ENCODE measurements around the gene YES1.

Gene YES1

DNA sequence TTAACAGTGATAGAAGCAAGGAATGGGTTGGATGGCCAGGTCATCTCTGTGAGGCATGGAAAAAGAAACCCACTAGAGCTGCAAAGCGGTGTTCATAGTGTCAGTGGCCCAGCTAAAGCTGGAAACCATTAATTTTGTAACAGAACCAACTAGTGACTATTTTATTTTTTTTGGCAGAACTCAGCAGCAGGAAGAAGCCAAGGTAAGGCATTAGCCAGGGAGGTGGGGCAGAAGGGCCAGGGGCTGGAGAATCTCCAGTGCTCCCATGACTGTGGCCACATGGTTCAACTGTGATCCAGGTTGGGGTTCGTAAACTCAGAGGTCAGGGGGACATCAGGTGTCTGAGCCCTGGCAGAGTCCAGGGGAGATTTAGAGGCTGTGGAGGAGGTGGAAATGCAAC, 25.9 kb upstream of the YES1 start:
- no peak overlapping the region for H3K4me3 ChIP-seq (ENCODE audit: low read depth, low read length)
- no peaks in the 10 kb centered on the region for H3K9me3 ChIP-seq (ENCODE audit: control insufficient read depth, insufficient read depth, low read length)
- H3K4me1 ChIP-seq (ENCODE audit: control insufficient read depth, insufficient read depth, low read length), result no peaks in the 10 kb centered on the region
- H3K36me3 ChIP-seq (ENCODE audit: control insufficient read depth, insufficient read depth, low read length), result no peaks in the 10 kb centered on the region
- no peak overlapping the region for H3K9ac ChIP-seq (ENCODE audit: low read depth, low read length)
- H3K27me3 ChIP-seq (ENCODE audit: control insufficient read depth, insufficient read depth, low read length), result peaks cover 71% of the 10 kb centered on the region

GRCh38 chr18:834082-834720, 22.2 kb upstream of the YES1 start:
- Histone ChIP-seq H3K9ac (ENCODE audit: low read depth, low read length) (no peak overlapping the region), H3K27me3 (ENCODE audit: control insufficient read depth, insufficient read depth, low read length) (peaks cover 36% of the 10 kb centered on the region), H3K36me3 (ENCODE audit: control insufficient read depth, insufficient read depth, low read length) (no peaks in the 10 kb centered on the region), H3K4me3 (ENCODE audit: low read depth, low read length) (no peak overlapping the region), H3K9me3 (ENCODE audit: control insufficient read depth, insufficient read depth, low read length) (no peaks in the 10 kb centered on the region), H3K4me1 (ENCODE audit: control insufficient read depth, insufficient read depth, low read length) (peaks cover 11% of the 10 kb centered on the region)

GRCh38 chr18:833197-833596, 21.2 kb upstream of the YES1 start:
- no peaks in the 10 kb centered on the region for H3K36me3 ChIP-seq (ENCODE audit: control insufficient read depth, insufficient read depth, low read length)
- H3K9me3 ChIP-seq (ENCODE audit: control insufficient read depth, insufficient read depth, low read length), result no peaks in the 10 kb centered on the region
- no peak overlapping the region for H3K4me3 ChIP-seq (ENCODE audit: low read depth, low read length)
- H3K4me1 ChIP-seq (ENCODE audit: control insufficient read depth, insufficient read depth, low read length), result peaks cover 11% of the 10 kb centered on the region
- H3K9ac ChIP-seq (ENCODE audit: low read depth, low read length), result no peak overlapping the region
- H3K27me3 ChIP-seq (ENCODE audit: control insufficient read depth, insufficient read depth, low read length), result peaks cover 26% of the 10 kb centered on the region

DNA sequence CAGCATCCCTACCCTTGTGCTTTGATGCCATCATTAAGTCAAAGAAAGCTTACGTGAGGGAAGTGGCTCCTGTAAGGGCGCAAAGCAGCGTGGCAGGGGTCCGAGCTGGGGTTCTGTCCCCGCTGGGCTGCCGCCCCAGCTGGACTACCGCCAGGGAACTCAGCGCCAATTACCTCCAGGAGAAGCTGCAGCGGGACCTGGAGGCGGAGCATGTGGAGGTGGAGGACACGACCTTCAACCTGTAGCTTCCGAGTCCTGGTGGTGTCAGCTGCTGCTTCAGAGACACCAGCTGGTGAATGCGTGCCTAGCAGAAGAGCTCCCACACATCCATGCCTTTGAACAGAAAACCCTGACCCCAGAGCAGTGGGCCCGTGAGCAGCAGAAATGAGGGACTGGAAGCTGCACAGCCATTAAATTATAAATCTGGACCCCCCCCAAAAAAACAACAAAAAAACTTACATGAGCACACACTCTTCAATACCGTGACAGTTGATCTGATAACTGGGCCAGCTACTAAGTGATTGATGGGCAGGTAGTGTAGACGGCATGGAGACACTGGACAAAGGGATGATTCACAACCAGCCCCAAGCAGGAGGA, 20.1 kb upstream of the YES1 start:
- peak overlapping the region; percentile 1 for H3K4me3 ChIP-seq (ENCODE audit: low read depth, low read length)

GRCh38 chr18:830315-830901, 18.4 kb upstream of the YES1 start:
- Histone ChIP-seq H3K9ac (ENCODE audit: low read depth, low read length) (no peak overlapping the region), H3K36me3 (ENCODE audit: control insufficient read depth, insufficient read depth, low read length) (no peaks in the 10 kb centered on the region), H3K9me3 (ENCODE audit: control insufficient read depth, insufficient read depth, low read length) (no peaks in the 10 kb centered on the region), H3K4me3 (ENCODE audit: low read depth, low read length) (no peak overlapping the region), H3K4me1 (ENCODE audit: control insufficient read depth, insufficient read depth, low read length) (peaks cover 11% of the 10 kb centered on the region), H3K27me3 (ENCODE audit: control insufficient read depth, insufficient read depth, low read length) (peaks cover 11% of the 10 kb centered on the region)

More for the DNA sequence above, 20.1 kb upstream of the YES1 start:
- peaks cover 11% of the 10 kb centered on the region for H3K4me1 ChIP-seq (ENCODE audit: control insufficient read depth, insufficient read depth, low read length)
- H3K9me3 ChIP-seq (ENCODE audit: control insufficient read depth, insufficient read depth, low read length), result no peaks in the 10 kb centered on the region
- no peaks in the 10 kb centered on the region for H3K36me3 ChIP-seq (ENCODE audit: control insufficient read depth, insufficient read depth, low read length)
- peaks cover 18% of the 10 kb centered on the region for H3K27me3 ChIP-seq (ENCODE audit: control insufficient read depth, insufficient read depth, low read length)
- H3K9ac ChIP-seq (ENCODE audit: low read depth, low read length), result no peak overlapping the region

DNA sequence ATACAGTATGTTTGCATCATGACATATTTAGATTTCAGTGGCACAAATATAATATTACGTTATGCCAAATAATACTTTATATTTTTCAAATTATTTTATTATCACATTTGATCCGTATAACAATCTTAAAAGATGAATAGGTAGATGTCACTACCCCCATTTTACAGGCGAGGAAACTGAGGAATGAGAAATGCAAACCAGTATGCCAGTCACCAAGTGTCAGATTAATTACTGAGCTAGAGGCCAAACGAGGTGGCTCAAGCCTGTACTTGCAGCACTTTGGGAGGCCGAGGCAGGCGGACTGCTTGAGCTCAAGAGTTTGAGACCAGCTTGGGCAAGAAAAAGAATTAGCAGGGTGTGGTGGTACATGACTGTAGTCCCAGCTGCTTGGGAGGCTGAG, 17.4 kb upstream of the YES1 start:
- Histone ChIP-seq H3K27me3 (ENCODE audit: control insufficient read depth, insufficient read depth, low read length) (peaks cover 7% of the 10 kb centered on the region), H3K36me3 (ENCODE audit: control insufficient read depth, insufficient read depth, low read length) (no peaks in the 10 kb centered on the region), H3K9ac (ENCODE audit: low read depth, low read length) (no peak overlapping the region), H3K9me3 (ENCODE audit: control insufficient read depth, insufficient read depth, low read length) (no peaks in the 10 kb centered on the region), H3K4me1 (ENCODE audit: control insufficient read depth, insufficient read depth, low read length) (peaks cover 11% of the 10 kb centered on the region), H3K4me3 (ENCODE audit: low read depth, low read length) (no peak overlapping the region)

DNA sequence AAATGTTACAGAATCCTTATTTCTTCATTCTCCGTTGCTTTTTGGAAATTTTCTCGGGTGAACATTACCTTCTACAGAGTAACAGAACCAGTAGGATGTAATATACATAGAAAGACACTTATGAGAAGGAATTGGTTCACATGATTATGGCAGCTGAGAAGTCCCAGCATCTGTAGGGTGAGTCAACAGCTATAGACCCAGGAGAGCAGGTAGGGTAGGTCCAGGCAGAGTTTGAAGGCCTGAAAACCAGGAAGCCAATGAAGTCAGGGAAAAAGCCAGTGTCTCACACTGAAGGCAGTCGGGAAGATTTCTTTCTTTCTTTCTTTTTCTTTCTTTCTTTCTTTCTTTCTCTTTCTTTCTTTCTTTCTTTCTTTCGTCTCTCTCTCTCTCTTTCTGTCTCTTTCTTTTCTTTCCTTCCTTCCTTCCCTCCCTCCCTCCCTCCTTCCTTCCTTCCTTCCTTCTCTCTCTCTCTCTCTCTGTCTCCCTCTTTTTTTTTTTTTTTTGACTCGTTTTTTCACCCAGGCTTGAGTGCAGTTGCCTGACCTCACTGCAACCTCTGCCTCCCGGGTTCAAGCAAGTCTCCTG, 15.1 kb upstream of the YES1 start:
- no peaks in the 10 kb centered on the region for H3K27me3 ChIP-seq (ENCODE audit: control insufficient read depth, insufficient read depth, low read length)
- H3K9ac ChIP-seq (ENCODE audit: low read depth, low read length), result no peak overlapping the region
- no peaks in the 10 kb centered on the region for H3K9me3 ChIP-seq (ENCODE audit: control insufficient read depth, insufficient read depth, low read length)
- no peaks in the 10 kb centered on the region for H3K36me3 ChIP-seq (ENCODE audit: control insufficient read depth, insufficient read depth, low read length)
- H3K4me3 ChIP-seq (ENCODE audit: low read depth, low read length), result no peak overlapping the region
- peaks cover 9% of the 10 kb centered on the region for H3K4me1 ChIP-seq (ENCODE audit: control insufficient read depth, insufficient read depth, low read length)

DNA sequence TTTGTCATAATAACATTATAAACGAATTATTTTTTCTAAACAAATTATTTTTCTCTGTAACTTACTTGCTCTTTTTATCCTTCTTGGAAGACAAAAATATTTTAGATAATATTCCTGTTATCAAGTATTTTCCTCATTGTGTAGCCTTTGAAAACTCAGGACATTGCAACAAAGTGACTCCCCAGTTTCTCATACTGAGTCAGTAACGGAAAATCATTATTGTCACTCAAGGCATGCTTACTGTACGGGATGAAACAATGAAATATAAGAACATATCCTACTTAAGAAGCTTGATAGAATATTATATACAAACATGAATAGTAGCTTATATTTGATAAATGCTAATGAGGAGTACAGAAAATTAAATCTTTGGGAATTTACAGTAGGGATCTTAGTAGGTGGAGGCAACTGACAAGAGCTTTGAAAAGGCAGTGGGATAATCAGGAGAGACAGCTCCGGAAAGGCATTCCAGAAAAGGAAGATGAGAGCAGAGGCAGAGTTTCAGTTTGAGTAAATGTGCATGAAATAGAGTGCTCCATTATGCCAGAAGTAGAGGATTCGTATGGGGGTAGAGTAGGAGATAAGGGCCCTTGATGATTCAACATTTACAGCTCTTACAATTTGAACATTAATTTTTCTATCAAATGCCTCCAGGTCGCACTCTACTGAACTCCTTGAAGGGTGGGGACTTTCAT, 14.0 kb upstream of the YES1 start:
- Histone ChIP-seq H3K9me3 (ENCODE audit: control insufficient read depth, insufficient read depth, low read length) (no peaks in the 10 kb centered on the region), H3K27me3 (ENCODE audit: control insufficient read depth, insufficient read depth, low read length) (no peaks in the 10 kb centered on the region), H3K9ac (ENCODE audit: low read depth, low read length) (no peak overlapping the region), H3K36me3 (ENCODE audit: control insufficient read depth, insufficient read depth, low read length) (no peaks in the 10 kb centered on the region), H3K4me3 (ENCODE audit: low read depth, low read length) (no peak overlapping the region), H3K4me1 (ENCODE audit: control insufficient read depth, insufficient read depth, low read length) (peaks cover 9% of the 10 kb centered on the region)

- Histone ChIP-seq H3K27me3 (ENCODE audit: control insufficient read depth, insufficient read depth, low read length) (no peaks in the 10 kb centered on the region), H3K9me3 (ENCODE audit: control insufficient read depth, insufficient read depth, low read length) (no peaks in the 10 kb centered on the region), H3K9ac (ENCODE audit: low read depth, low read length) (no peak overlapping the region), H3K4me1 (ENCODE audit: control insufficient read depth, insufficient read depth, low read length) (no peaks in the 10 kb centered on the region), H3K36me3 (ENCODE audit: control insufficient read depth, insufficient read depth, low read length) (no peaks in the 10 kb centered on the region), H3K4me3 (ENCODE audit: low read depth, low read length) (no peak overlapping the region)
Measured at GRCh38 chr18:824179-824578, 12.1 kb upstream of the YES1 start.

DNA sequence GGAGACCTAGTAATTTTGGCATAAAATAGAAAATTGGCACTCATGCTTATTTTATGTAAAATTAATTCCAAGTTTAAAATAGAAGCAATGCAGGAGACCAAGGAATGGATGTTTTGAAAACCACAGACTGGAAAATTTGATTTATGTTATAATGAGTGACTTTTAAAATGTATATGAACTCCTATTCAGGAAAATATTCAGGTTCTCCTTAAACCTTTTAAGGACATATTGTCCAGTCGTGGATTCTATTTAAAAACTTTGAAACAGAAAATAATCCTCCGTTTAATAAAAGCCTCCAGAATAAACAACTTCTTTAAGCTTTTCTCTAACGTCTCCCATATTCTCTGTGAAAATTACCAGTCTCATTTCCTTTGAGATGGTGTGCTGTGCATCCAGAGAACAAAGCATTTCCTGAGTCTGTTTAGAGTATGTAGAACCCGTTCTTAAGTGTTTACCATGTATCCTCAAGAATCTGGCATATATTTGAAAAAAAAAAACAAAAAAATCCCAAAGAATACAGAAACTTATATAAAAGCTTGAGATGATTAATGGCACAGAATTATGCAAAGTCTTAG, 8.6 kb upstream of the YES1 start:
- no peak overlapping the region for H3K4me3 ChIP-seq (ENCODE audit: low read depth, low read length)
- H3K4me1 ChIP-seq (ENCODE audit: control insufficient read depth, insufficient read depth, low read length), result no peaks in the 10 kb centered on the region
- no peak overlapping the region for H3K9ac ChIP-seq (ENCODE audit: low read depth, low read length)
- H3K9me3 ChIP-seq (ENCODE audit: control insufficient read depth, insufficient read depth, low read length), result no peaks in the 10 kb centered on the region
- H3K36me3 ChIP-seq (ENCODE audit: control insufficient read depth, insufficient read depth, low read length), result no peaks in the 10 kb centered on the region
- no peaks in the 10 kb centered on the region for H3K27me3 ChIP-seq (ENCODE audit: control insufficient read depth, insufficient read depth, low read length)

DNA sequence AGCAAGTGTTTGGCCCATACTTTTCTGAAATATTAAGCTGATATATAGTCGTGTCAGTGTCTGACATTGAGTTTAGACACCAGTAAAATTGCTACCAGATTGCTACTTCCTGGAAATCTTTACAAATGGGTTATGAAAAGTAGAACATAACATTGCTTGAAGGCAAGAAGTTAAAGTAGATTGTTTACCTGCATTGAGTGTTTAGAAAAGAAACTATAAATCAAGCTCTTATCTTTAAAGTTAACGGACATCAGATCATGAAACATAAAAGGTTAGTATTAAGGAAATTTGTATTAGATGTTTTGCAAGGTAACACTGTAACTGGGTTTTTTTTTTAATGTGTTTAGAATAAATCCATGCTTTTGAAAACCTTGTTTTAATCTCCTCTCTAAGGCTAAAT, 4.8 kb upstream of the YES1 start:
- H3K27me3 ChIP-seq (ENCODE audit: control insufficient read depth, insufficient read depth, low read length), result no peaks in the 10 kb centered on the region
- no peak overlapping the region for H3K9ac ChIP-seq (ENCODE audit: low read depth, low read length)

More for the DNA sequence above, 4.8 kb upstream of the YES1 start:
- Histone ChIP-seq H3K4me3 (ENCODE audit: low read depth, low read length) (no peak overlapping the region), H3K36me3 (ENCODE audit: control insufficient read depth, insufficient read depth, low read length) (no peaks in the 10 kb centered on the region), H3K9me3 (ENCODE audit: control insufficient read depth, insufficient read depth, low read length) (no peaks in the 10 kb centered on the region), H3K4me1 (ENCODE audit: control insufficient read depth, insufficient read depth, low read length) (peaks cover 3% of the 10 kb centered on the region)
